ENCODE measurements around the gene NAV2. TPM values are rescaled to one million over a fixed set of nuclear protein-coding genes. Genes with fewer than 3 reads are reported as not detected.
A peak's percentile ranks its signal among the peaks of the same experiment; 100 is the strongest.

NAV2 gene
- total and polyA plus RNA-seq, 10 donors, result 0.46 to 11.6 (median 4.1) TPM

DNA sequence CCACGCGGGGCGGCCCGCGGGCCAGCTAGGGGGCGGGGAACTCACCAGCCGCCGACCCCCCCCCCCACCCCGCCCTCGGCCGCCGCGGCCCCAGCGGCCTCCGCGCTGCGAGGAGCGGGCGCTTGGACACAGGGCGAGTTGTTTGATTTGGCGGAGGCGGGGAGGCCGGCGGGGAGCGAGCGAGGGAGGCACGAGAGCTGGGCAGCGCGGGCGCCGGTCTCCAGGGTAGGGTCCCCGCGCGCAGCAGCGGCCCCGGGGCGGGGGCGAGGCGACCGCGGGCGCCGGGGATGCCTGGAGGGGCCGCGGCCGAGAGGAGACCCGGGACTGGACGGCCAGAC is 64.4 kb downstream of the NAV2 start:
- Histone ChIP-seq H3K36me3 (no peaks in the 10 kb centered on the region), H3K4me3 (peak overlapping the region; percentile 22 to 69 (median 39)), H3K9me3 (no peaks in the 10 kb centered on the region), H3K27me3 (replicated peaks in 1 of 7) (peaks cover 0 to 45% (median 7%) of the 10 kb centered on the region in 7 donors), H3K4me1 (peaks cover 0 to 18% (median 11%) of the 10 kb centered on the region in 6 donors), H3K27ac (peak overlapping the region in 1 of 8 donors; percentile 27)
- no peak for DNase-seq
- intact Hi-C loops (cut with DNase I; ENCODE audit: low total_unique reads), result no loop called here
- peak in 1 of 3 donors; percentile 12 for TF ChIP-seq POLR2AphosphoS5 (IDR thresholded peaks at IDR 0.05)
- TF ChIP-seq, protein P1, sequence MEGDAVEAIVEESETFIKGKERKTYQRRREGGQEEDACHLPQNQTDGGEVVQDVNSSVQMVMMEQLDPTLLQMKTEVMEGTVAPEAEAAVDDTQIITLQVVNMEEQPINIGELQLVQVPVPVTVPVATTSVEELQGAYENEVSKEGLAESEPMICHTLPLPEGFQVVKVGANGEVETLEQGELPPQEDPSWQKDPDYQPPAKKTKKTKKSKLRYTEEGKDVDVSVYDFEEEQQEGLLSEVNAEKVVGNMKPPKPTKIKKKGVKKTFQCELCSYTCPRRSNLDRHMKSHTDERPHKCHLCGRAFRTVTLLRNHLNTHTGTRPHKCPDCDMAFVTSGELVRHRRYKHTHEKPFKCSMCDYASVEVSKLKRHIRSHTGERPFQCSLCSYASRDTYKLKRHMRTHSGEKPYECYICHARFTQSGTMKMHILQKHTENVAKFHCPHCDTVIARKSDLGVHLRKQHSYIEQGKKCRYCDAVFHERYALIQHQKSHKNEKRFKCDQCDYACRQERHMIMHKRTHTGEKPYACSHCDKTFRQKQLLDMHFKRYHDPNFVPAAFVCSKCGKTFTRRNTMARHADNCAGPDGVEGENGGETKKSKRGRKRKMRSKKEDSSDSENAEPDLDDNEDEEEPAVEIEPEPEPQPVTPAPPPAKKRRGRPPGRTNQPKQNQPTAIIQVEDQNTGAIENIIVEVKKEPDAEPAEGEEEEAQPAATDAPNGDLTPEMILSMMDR (IDR thresholded peaks at IDR 0.05 in 8 of 11, conservative IDR thresholded peaks at IDR 0.05 in 3 of 11), result no peak
- no peak for TF ChIP-seq POLR2A (IDR thresholded peaks at IDR 0.05)
- WGBS, 5 donors, result 0 to 3% (median 1%) methylated on average over 33 to 48 of the region's 48 CpGs

DNA sequence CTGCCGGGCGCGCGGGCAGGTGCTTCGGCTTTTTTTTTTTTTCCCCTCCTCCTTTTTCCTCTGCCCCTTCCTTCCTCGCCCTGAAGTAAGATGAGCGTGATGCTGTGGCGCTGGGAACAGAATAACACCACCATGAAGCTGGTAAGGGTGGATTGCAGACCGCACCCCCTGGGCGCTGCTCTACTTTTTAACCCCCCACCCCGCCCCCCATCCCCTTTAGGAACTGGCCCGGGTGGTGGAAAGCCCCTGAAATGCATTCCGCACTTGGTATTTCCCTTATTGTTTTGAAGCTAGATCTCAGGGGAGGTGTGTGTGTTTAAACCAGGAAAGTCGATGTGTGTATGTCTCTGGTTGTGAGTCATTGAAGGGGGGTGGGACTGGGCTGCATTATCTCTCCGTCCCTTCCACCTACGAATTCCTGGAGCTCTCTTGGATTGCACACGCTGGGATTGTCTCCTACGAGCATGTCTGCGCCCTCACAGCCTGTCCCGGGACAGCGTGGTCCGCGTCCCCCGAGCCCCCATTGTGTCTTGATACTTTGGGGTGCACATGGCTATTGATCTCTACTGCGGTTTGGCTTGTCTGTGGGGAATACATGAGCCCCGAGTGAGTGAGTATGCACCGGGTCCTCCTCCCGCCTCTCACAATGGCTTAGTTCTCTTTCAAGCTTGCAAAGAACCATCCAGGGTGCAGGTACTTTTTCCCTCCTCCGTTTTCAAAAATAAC is 64.9 kb downstream of the NAV2 start:
- H3K27ac ChIP-seq, result peak overlapping the region in 1 of 8 donors; percentile 27
- H3K27me3 ChIP-seq (replicated peaks in 1 of 7), result peaks cover 0 to 45% (median 7%) of the 10 kb centered on the region in 7 donors
- H3K4me3 ChIP-seq, result peak overlapping the region; percentile 22 to 69 (median 39)
- TF ChIP-seq, protein P1 (IDR thresholded peaks at IDR 0.05 in 8 of 11, conservative IDR thresholded peaks at IDR 0.05 in 3 of 11), result no peak
- TF ChIP-seq POLR2A (IDR thresholded peaks at IDR 0.05) (no peak), POLR2AphosphoS5 (IDR thresholded peaks at IDR 0.05) (no peak)
- intact Hi-C loops (cut with DNase I; ENCODE audit: low total_unique reads), result no loop called here
- no peaks in the 10 kb centered on the region for H3K36me3 ChIP-seq
- no peaks in the 10 kb centered on the region for H3K9me3 ChIP-seq
- peaks cover 0 to 18% (median 11%) of the 10 kb centered on the region in 6 donors for H3K4me1 ChIP-seq
- 2 to 10% (median 4%) methylated on average over 27 to 29 of the region's 29 CpGs for WGBS, 5 donors
- DNase-seq, result no peak

GRCh38 chr11:19779740-19780139 is 67.1 kb downstream of the NAV2 start:
- Histone ChIP-seq H3K27ac (no peak overlapping the region), H3K27me3 (replicated peaks in 1 of 7) (peaks cover 0 to 45% (median 7%) of the 10 kb centered on the region in 7 donors), H3K9me3 (no peaks in the 10 kb centered on the region), H3K4me3 (no peak overlapping the region), H3K4me1 (peaks cover 0 to 18% (median 11%) of the 10 kb centered on the region in 6 donors), H3K36me3 (no peaks in the 10 kb centered on the region)
- TF ChIP-seq, protein P1 (IDR thresholded peaks at IDR 0.05 in 8 of 11, conservative IDR thresholded peaks at IDR 0.05 in 3 of 11), result no peak
- TF ChIP-seq POLR2AphosphoS5 (IDR thresholded peaks at IDR 0.05) (no peak), POLR2A (IDR thresholded peaks at IDR 0.05) (no peak)
- DNase-seq, result no peak
- 86 to 93% (median 87%) methylated on average over 2 of the region's 2 CpGs for WGBS, 5 donors
- intact Hi-C loops (cut with DNase I; ENCODE audit: low total_unique reads), result no loop called here

GRCh38 chr11:19781351-19781750 is 68.7 kb downstream of the NAV2 start:
- peaks cover 0 to 31% (median 7%) of the 10 kb centered on the region in 7 donors for H3K27me3 ChIP-seq (replicated peaks in 1 of 7)
- no peaks in the 10 kb centered on the region for H3K36me3 ChIP-seq
- WGBS, 5 donors, result 86 to 96% (median 88%) methylated on average over 1 of the region's 1 CpG
- intact Hi-C loops (cut with DNase I; ENCODE audit: low total_unique reads), result no loop called here
- H3K9me3 ChIP-seq, result no peaks in the 10 kb centered on the region
- peaks cover 0 to 18% (median 11%) of the 10 kb centered on the region in 6 donors for H3K4me1 ChIP-seq
- H3K4me3 ChIP-seq, result no peak overlapping the region
- TF ChIP-seq POLR2AphosphoS5 (IDR thresholded peaks at IDR 0.05) (no peak), POLR2A (IDR thresholded peaks at IDR 0.05) (no peak)
- TF ChIP-seq, protein P1 (IDR thresholded peaks at IDR 0.05 in 8 of 11, conservative IDR thresholded peaks at IDR 0.05 in 3 of 11), result no peak
- no peak for DNase-seq
- no peak overlapping the region for H3K27ac ChIP-seq
